OCI-LY3 (cell line): Measurements from ENCODE around the gene PCGF2.

Experiments used
- H2AFZ ChIP-seq: fragments of 200-600, 300-600 bp; shearing (Covaris generic); 2 replicates; pipeline ENCODE4 v1.6.0; 2014; ENCODE audit warnings: antibody characterized with exemption, low read depth, low read length
- H3K27ac ChIP-seq: fragments of 200-600, 300-600 bp; sonication (generic); 2 replicates; pipeline ENCODE4 v1.5.1; 2014; ENCODE audit warnings: mild to moderate bottlenecking, low read length, moderate library complexity, mixed read lengths
- H3K27me3 ChIP-seq: fragments of 200-600, 300-600 bp; sonication (generic); 2 replicates; pipeline ENCODE4 v1.6.1; 2014; ENCODE audit warnings: low read depth, low read length, mixed read lengths
- H3K36me3 ChIP-seq: fragments of 200-600, 300-600 bp; sonication (generic); replicated peaks from 2 replicates; pipeline ENCODE3; 2014; ENCODE audit warnings: low read depth, low read length, mixed read lengths
- H3K4me1 ChIP-seq: fragments of 300-600, 200-600 bp; sonication (generic); 2 replicates; pipeline ENCODE4 v1.6.1; 2014; ENCODE audit warnings: low read length, mixed read lengths
- H3K4me2 ChIP-seq: fragments of 200-600, 300-600 bp; sonication (generic); 2 replicates; pipeline ENCODE4 v1.6.1; 2014; ENCODE audit warnings: low read length, mixed read lengths
- H3K4me3 ChIP-seq: fragments of 300-600, 200-600 bp; sonication (generic); 2 replicates; pipeline ENCODE4 v1.5.1; 2014; ENCODE audit warnings: antibody characterized with exemption, mild to moderate bottlenecking, low read length, moderate library complexity
- H3K79me2 ChIP-seq: fragments of 300-600, 200-600 bp; shearing (Covaris generic); 2 replicates; pipeline ENCODE4 v1.6.1; 2014; ENCODE audit warnings: mild to moderate bottlenecking, low read length, mixed read lengths
- H3K9ac ChIP-seq: fragments of 300-600, 200-600 bp; shearing (Covaris generic); 2 replicates; pipeline ENCODE4 v1.6.0; 2014; ENCODE audit warnings: mild to moderate bottlenecking, low read length, moderate library complexity
- H3K9me3 ChIP-seq: fragments of 200-600, 300-600 bp; shearing (Covaris generic); 2 replicates; pipeline ENCODE4 v1.6.1; 2014; ENCODE audit warnings: low read length, mixed read lengths; ENCODE audit not compliant: insufficient read depth
- H4K20me1 ChIP-seq: fragments of 200-600, 300-600 bp; sonication (generic); 2 replicates; pipeline ENCODE4 v1.6.1; 2016; ENCODE audit warnings: low read length, mixed read lengths; ENCODE audit not compliant: insufficient read depth
- CTCF ChIP-seq: fragments of 200-600, 300-600 bp; sonication (generic); IDR thresholded peaks from 2 replicates; pipeline ENCODE4 v1.5.1; 2014; ENCODE audit warnings: antibody characterized with exemption, low read length, low read depth
- EZH2phosphoT487 ChIP-seq: fragments of 200-600 bp; shearing (Covaris generic); IDR thresholded peaks from 2 replicates; pipeline ENCODE4 v1.6.1; 2018; ENCODE audit warnings: antibody characterized with exemption, mixed run types, low read depth

Gene PCGF2

GRCh38 chr17:38773258-38773657 lies 25.1 kb upstream of the PCGF2 start:
- no peak overlapping the region for H3K27ac ChIP-seq
- H3K4me2 ChIP-seq = no peak overlapping the region
- no peaks in the 10 kb centered on the region for H3K79me2 ChIP-seq
- no peak overlapping the region for H3K9ac ChIP-seq
- no peak overlapping the region for H2AFZ ChIP-seq
- no peak overlapping the region for H3K4me3 ChIP-seq
- no peaks in the 10 kb centered on the region for H3K9me3 ChIP-seq
- H3K4me1 ChIP-seq = no peaks in the 10 kb centered on the region
- no peak for TF ChIP-seq CTCF
- TF ChIP-seq EZH2phosphoT487 = no peak
- peaks cover 24% of the 10 kb centered on the region for H3K36me3 ChIP-seq
- H3K27me3 ChIP-seq = no peaks in the 10 kb centered on the region
- H4K20me1 ChIP-seq = no peaks in the 10 kb centered on the region

GRCh38 chr17:38768417-38768816 lies 20.3 kb upstream of the PCGF2 start:
- Histone ChIP-seq H3K27ac (no peak overlapping the region), H3K9ac (no peak overlapping the region), H3K4me2 (no peak overlapping the region), H3K4me1 (no peaks in the 10 kb centered on the region), H3K27me3 (no peaks in the 10 kb centered on the region), H3K4me3 (no peak overlapping the region), H3K9me3 (no peaks in the 10 kb centered on the region), H3K36me3 (peaks cover 46% of the 10 kb centered on the region), H2AFZ (no peak overlapping the region), H3K79me2 (no peaks in the 10 kb centered on the region), H4K20me1 (no peaks in the 10 kb centered on the region)
- no peak for TF ChIP-seq CTCF
- no peak for TF ChIP-seq EZH2phosphoT487

- no peak overlapping the region for H2AFZ ChIP-seq
- H3K9ac ChIP-seq = no peak overlapping the region
- no peak for TF ChIP-seq CTCF
- no peak for TF ChIP-seq EZH2phosphoT487
- H3K36me3 ChIP-seq = peaks cover 54% of the 10 kb centered on the region
- H3K4me2 ChIP-seq = no peak overlapping the region
- H3K4me1 ChIP-seq = no peaks in the 10 kb centered on the region
- H3K27ac ChIP-seq = no peak overlapping the region
- H3K79me2 ChIP-seq = no peaks in the 10 kb centered on the region
- no peaks in the 10 kb centered on the region for H4K20me1 ChIP-seq
- no peak overlapping the region for H3K4me3 ChIP-seq
- H3K27me3 ChIP-seq = no peaks in the 10 kb centered on the region
- no peaks in the 10 kb centered on the region for H3K9me3 ChIP-seq
These were observed 18.2 kb upstream of the PCGF2 start for GRCh38 chr17:38766341-38766740.

- H3K9me3 ChIP-seq = no peaks in the 10 kb centered on the region
- H4K20me1 ChIP-seq = no peaks in the 10 kb centered on the region
- no peak overlapping the region for H3K9ac ChIP-seq
- H3K4me3 ChIP-seq = no peak overlapping the region
- H2AFZ ChIP-seq = no peak overlapping the region
- H3K4me2 ChIP-seq = no peak overlapping the region
- H3K36me3 ChIP-seq = peaks cover 53% of the 10 kb centered on the region
- H3K79me2 ChIP-seq = no peaks in the 10 kb centered on the region
- H3K27ac ChIP-seq = no peak overlapping the region
- no peak for TF ChIP-seq CTCF
- no peaks in the 10 kb centered on the region for H3K27me3 ChIP-seq
- no peaks in the 10 kb centered on the region for H3K4me1 ChIP-seq
These were observed 14.1 kb upstream of the PCGF2 start for GRCh38 chr17:38762231-38762630.
